SK-N-SH (cell line): Measurements from ENCODE around the gene NMBR. TPM values are rescaled to one million over a fixed set of nuclear protein-coding genes. Genes with fewer than 3 reads are reported as not detected.

Experiments used
- CTCF ChIA-PET: fragments of 300-600, 350-600 bp; formaldehyde crosslinking; extraction: SDS; loops from one replicate; lab custom pipeline; 2021; lab: Yijun Ruan, JAX
- POLR2A ChIA-PET: fragments of 350-600 bp; sonication (Branson Sonifier 250); formaldehyde crosslinking; extraction: SDS; loops from one replicate; lab custom pipeline; 2020; ENCODE audit warnings: antibody characterized with exemption, inconsistent platforms; lab: Yijun Ruan, JAX
- DNase-seq: peaks from one replicate; pipeline ENCODE4 v3.0.0; 2012
- H2AFZ ChIP-seq: fragments of 200-600 bp; sonication (generic); 2 replicates; pipeline ENCODE4 v1.8.1; 2016; ENCODE audit warnings: antibody characterized with exemption, mild to moderate bottlenecking, low read depth
- H3F3A ChIP-seq: fragments of 200-600 bp; sonication (generic); replicated peaks from 2 replicates; pipeline ENCODE3; 2016; ENCODE audit warnings: antibody characterized with exemption, mild to moderate bottlenecking; ENCODE audit not compliant: insufficient read depth
- H3K27ac ChIP-seq, 2 experiments: fragments of 200-500 bp in 1 of 2; fragments of 200-600 bp in 1 of 2; sonication (Bioruptor generic) in 1 of 2; sonication (generic), shearing (Covaris generic) in 1 of 2; 2 replicates each; pipeline versions ENCODE4 v1.5.1 to v1.6.1; 2014 to 2016; ENCODE audit warnings: low read depth in 2 of 2, inconsistent platforms in 1 of 2, low read length in 1 of 2, mild to moderate bottlenecking in 1 of 2, mixed read lengths in 1 of 2
- H3K27me3 ChIP-seq: fragments of 200-600 bp; sonication (generic), shearing (Covaris generic); 2 replicates; pipeline ENCODE4 v1.6.1; 2016; ENCODE audit warnings: mixed run types; ENCODE audit not compliant: insufficient read depth
- H3K36me3 ChIP-seq, 2 experiments: fragments of 200-500 bp in 1 of 2; fragments of 200-600 bp in 1 of 2; sonication (Bioruptor generic) in 1 of 2; sonication (generic) in 1 of 2; replicated peaks in 1 of 2; 2 replicates each; pipeline versions ENCODE3 to v1.5.1; 2014 to 2016; ENCODE audit warnings: low read length in 1 of 2, mild to moderate bottlenecking in 1 of 2; ENCODE audit not compliant: insufficient read depth in 2 of 2, control insufficient read depth in 1 of 2
- H3K4me1 ChIP-seq, 2 experiments: fragments of 200-500 bp in 1 of 2; fragments of 200-600 bp in 1 of 2; sonication (Bioruptor generic) in 1 of 2; sonication (generic), shearing (Covaris generic) in 1 of 2; 2 replicates each; pipeline versions ENCODE4 v1.5.1 to v1.6.1; 2014 to 2016; ENCODE audit warnings: low read depth in 1 of 2, low read length in 1 of 2, mixed run types in 1 of 2; ENCODE audit not compliant: insufficient read depth in 2 of 2, control insufficient read depth in 1 of 2
- H3K4me2 ChIP-seq: fragments of 200-600 bp; sonication (generic), shearing (Covaris generic); 2 replicates; pipeline ENCODE4 v1.6.1; 2017; ENCODE audit warnings: mixed run types
- H3K4me3 ChIP-seq, 2 experiments: fragments of 200-500 bp in 1 of 2; fragments of 200-600 bp in 1 of 2; sonication (Bioruptor generic) in 1 of 2; sonication (generic), shearing (Covaris generic) in 1 of 2; 2 replicates each; pipeline versions ENCODE4 v1.5.1 to v1.8.1; 2014 to 2016; ENCODE audit warnings: low read depth in 2 of 2, inconsistent platforms in 1 of 2, low read length in 1 of 2, mild to moderate bottlenecking in 1 of 2, mixed read lengths in 1 of 2, moderate library complexity in 1 of 2
- H3K79me2 ChIP-seq: fragments of 200-600 bp; sonication (generic); 2 replicates; pipeline ENCODE4 v1.8.1; 2017; ENCODE audit warnings: mild to moderate bottlenecking; ENCODE audit not compliant: insufficient read depth
- H3K9ac ChIP-seq: fragments of 200-600 bp; sonication (generic); 2 replicates; pipeline ENCODE4 v1.6.1; 2017; ENCODE audit warnings: mixed run types
- H3K9me2 ChIP-seq: fragments of 200-600 bp; sonication (generic); 2 replicates; pipeline ENCODE4 v1.6.1; 2017; ENCODE audit warnings: mixed run types
- H3K9me3 ChIP-seq: fragments of 200-600 bp; sonication (generic); 2 replicates; pipeline ENCODE4 v1.6.1; 2017; ENCODE audit warnings: mixed run types, mild to moderate bottlenecking, moderate library complexity
- H4K20me1 ChIP-seq: fragments of 200-600 bp; sonication (generic); 2 replicates; pipeline ENCODE4 v1.6.1; 2017; ENCODE audit warnings: mild to moderate bottlenecking, mixed run types; ENCODE audit not compliant: insufficient read depth
- CHD2 ChIP-seq: fragments of 150-350 bp; IDR thresholded peaks from 2 replicates; pipeline ENCODE4 v1.6.1; 2018; ENCODE audit warnings: low read length; ENCODE audit not compliant: partially characterized antibody
- ELF1 ChIP-seq: IDR thresholded peaks from 2 replicates; pipeline ENCODE4 v1.4.0; 2012
- EZH2phosphoT487 ChIP-seq: fragments of 200-600 bp; sonication (generic); IDR thresholded peaks from 2 replicates; pipeline ENCODE4 v1.6.1; 2017; ENCODE audit warnings: low read depth, mixed run types, mild to moderate bottlenecking, antibody characterized with exemption, moderate library complexity, borderline replicate concordance
- FOXJ3 ChIP-seq: sonication (generic); formaldehyde crosslinking; IDR thresholded peaks from 2 replicates; pipeline ENCODE4 v1.5.1; 2020; ENCODE audit warnings: mild to moderate bottlenecking, missing genetic modification reagents
- MXI1 ChIP-seq: IDR thresholded peaks from 2 replicates; pipeline ENCODE4 v1.6.1; 2012; ENCODE audit warnings: mild to moderate bottlenecking, low read depth, low read length, improper control_type of control experiment
- NFIC ChIP-seq: IDR thresholded peaks from 2 replicates; pipeline ENCODE4 v1.4.0; 2012; ENCODE audit warnings: borderline replicate concordance
- NRF1 ChIP-seq: IDR thresholded peaks from 2 replicates; pipeline ENCODE4 v1.6.1; 2012; ENCODE audit warnings: low read depth, mild to moderate bottlenecking, low read length
- RAD21 ChIP-seq: IDR thresholded peaks from 2 replicates; pipeline ENCODE4 v1.6.1; 2012; ENCODE audit warnings: mild to moderate bottlenecking, low read length
- RXRA ChIP-seq: IDR thresholded peaks from 2 replicates; pipeline ENCODE4 v1.4.0; 2012; ENCODE audit warnings: low read depth, mild to moderate bottlenecking, borderline replicate concordance
- SMC3 ChIP-seq: IDR thresholded peaks from 2 replicates; pipeline ENCODE4 v1.6.1; 2012; ENCODE audit warnings: low read depth, low read length, improper control_type of control experiment
- TCF12 ChIP-seq: IDR thresholded peaks from 2 replicates; pipeline ENCODE4 v1.4.0; 2012
- USF2 ChIP-seq: fragments of 150-350 bp; IDR thresholded peaks from 2 replicates; pipeline ENCODE4 v1.6.1; 2017; ENCODE audit warnings: antibody characterized with exemption, low read length, low read depth, borderline replicate concordance
- YY1 ChIP-seq: IDR thresholded peaks from 2 replicates; pipeline ENCODE4 v1.4.0; 2012; ENCODE audit warnings: low read depth, mild to moderate bottlenecking
- WGBS: methylation state at CpG from one replicate; pipeline ENCODE4 v1.1.6; 2017; ENCODE audit warnings: low lambda C conversion rate; 5-methylcytosine and 5-hydroxymethylcytosine counted together
- polyA plus RNA-seq, 3 experiments: library from polyadenylated mRNA; depleted of rRNA; stranded (reverse); fragments of >200 nt; gene quantifications; 2 replicates each; pipeline ENCODE4 v1.2.3, GENCODE V29; 2012
- TF ChIP-seq, protein P1 (sequence below): IDR thresholded peaks from 2 replicates; pipeline ENCODE4 v1.4.0; 2012; ENCODE audit warnings: low read depth, borderline replicate concordance
- TF ChIP-seq, protein P2 (sequence below): IDR thresholded peaks from 2 replicates; pipeline ENCODE4 v1.4.0; 2012; ENCODE audit warnings: low read depth, borderline replicate concordance
- TF ChIP-seq, protein P3 (sequence below): fragments of 150-350 bp; IDR thresholded peaks from 2 replicates; pipeline ENCODE4 v1.6.1; 2016; ENCODE audit warnings: mild to moderate bottlenecking, low read depth, low read length

Gene NMBR
- polyA plus RNA-seq, 1 of the 3 experiments (the other 2 are of a cell fraction): not detected

DNA sequence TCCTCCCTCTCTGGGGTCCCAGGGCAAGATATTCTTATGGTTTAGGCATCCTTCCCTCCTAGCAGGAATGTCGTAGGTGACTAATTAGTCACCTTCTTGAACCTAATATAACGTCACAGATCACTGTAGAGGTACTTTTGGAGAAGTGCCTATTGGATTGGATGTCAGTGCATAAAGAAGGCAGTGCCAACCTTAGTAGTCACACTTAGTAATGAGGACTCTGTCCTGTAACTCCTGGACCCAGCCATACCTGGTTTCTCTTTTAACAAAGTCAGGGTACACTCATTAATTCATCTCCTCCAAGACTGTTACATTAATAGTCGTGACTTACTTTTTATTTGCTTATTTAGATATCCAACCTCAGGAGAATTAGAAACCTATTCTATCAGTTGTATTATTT, 20.1 kb upstream of the NMBR start (continued):
- TF ChIP-seq, protein P1, sequence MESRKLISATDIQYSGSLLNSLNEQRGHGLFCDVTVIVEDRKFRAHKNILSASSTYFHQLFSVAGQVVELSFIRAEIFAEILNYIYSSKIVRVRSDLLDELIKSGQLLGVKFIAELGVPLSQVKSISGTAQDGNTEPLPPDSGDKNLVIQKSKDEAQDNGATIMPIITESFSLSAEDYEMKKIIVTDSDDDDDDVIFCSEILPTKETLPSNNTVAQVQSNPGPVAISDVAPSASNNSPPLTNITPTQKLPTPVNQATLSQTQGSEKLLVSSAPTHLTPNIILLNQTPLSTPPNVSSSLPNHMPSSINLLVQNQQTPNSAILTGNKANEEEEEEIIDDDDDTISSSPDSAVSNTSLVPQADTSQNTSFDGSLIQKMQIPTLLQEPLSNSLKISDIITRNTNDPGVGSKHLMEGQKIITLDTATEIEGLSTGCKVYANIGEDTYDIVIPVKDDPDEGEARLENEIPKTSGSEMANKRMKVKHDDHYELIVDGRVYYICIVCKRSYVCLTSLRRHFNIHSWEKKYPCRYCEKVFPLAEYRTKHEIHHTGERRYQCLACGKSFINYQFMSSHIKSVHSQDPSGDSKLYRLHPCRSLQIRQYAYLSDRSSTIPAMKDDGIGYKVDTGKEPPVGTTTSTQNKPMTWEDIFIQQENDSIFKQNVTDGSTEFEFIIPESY: no peak
- TF ChIP-seq RAD21 (no peak), CHD2 (no peak), NFIC (no peak)

- Histone ChIP-seq H3K9me2 (no peaks in the 10 kb centered on the region), H3K4me3 (no peak overlapping the region), H3K9me3 (no peaks in the 10 kb centered on the region), H4K20me1 (0 out of 2 replicates have a peak, but pooled peaks cover 15% of the 10 kb centered on the region), H3K4me2 (no peak overlapping the region)
- TF ChIP-seq, protein P2, sequence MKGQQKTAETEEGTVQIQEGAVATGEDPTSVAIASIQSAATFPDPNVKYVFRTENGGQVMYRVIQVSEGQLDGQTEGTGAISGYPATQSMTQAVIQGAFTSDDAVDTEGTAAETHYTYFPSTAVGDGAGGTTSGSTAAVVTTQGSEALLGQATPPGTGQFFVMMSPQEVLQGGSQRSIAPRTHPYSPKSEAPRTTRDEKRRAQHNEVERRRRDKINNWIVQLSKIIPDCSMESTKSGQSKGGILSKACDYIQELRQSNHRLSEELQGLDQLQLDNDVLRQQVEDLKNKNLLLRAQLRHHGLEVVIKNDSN: no peak
- TF ChIP-seq, protein P3, sequence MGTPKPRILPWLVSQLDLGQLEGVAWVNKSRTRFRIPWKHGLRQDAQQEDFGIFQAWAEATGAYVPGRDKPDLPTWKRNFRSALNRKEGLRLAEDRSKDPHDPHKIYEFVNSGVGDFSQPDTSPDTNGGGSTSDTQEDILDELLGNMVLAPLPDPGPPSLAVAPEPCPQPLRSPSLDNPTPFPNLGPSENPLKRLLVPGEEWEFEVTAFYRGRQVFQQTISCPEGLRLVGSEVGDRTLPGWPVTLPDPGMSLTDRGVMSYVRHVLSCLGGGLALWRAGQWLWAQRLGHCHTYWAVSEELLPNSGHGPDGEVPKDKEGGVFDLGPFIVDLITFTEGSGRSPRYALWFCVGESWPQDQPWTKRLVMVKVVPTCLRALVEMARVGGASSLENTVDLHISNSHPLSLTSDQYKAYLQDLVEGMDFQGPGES: no peak
- TF ChIP-seq TCF12 (no peak), USF2 (no peak), SMC3 (no peak), NRF1 (no peak), RXRA (no peak), YY1 (no peak), ELF1 (no peak), EZH2phosphoT487 (no peak), FOXJ3 (CRISPR knock-in tag) (no peak), MXI1 (no peak)
- TF ChIP-seq, protein P1: no peak
- TF ChIP-seq, all 33 proteins: peak for 0
- H3K9ac ChIP-seq: no peak overlapping the region
- no peaks in the 10 kb centered on the region; a peak in 2 of 4 replicates for H3K4me1 ChIP-seq
- H3K27me3 ChIP-seq: no peaks in the 10 kb centered on the region
- no peak overlapping the region; a peak in 1 of 4 replicates for H3K27ac ChIP-seq
- no peak for DNase-seq
- 84% methylated on average over 4 of the region's 4 CpGs for WGBS
- CTCF ChIA-PET: interaction anchor here (1.1 to 2.8 kb wide), 3 partner anchors 9 to 42 kb away, joined by 3 to 18 read pairs (median 4); no protein-coding TSS in a partner anchor
- no peak overlapping the region for H2AFZ ChIP-seq
- POLR2A ChIA-PET: no interaction called here
- H3F3A ChIP-seq: peaks cover 10% of the 10 kb centered on the region
- H3K36me3 ChIP-seq: peaks cover 31 to 47% of the 10 kb centered on the region in 2 experiments
- peaks cover 84% of the 10 kb centered on the region for H3K79me2 ChIP-seq
These were observed 18.3 kb upstream of the NMBR start for GRCh38 chr6:142165227-142165626.
